Measurements from ENCODE around the gene NR6A1. TPM values are rescaled to one million over a fixed set of nuclear protein-coding genes. Genes with fewer than 3 reads are reported as not detected.

The NR6A1 gene
- polyA plus RNA-seq, 2 of the 4 experiments (the other 2 are of a cell fraction), result 1.7 to 3.3 TPM

GRCh38 chr9:124497441-124497840 lies 273.7 kb downstream of the NR6A1 start:
- no peak for ATAC-seq
- CTCF ChIA-PET, result interaction anchor here (0.6 to 1.8 kb wide), 5 partner anchors 9 to 118 kb away, joined by 3 to 7 read pairs (median 4); no protein-coding TSS in a partner anchor
- Histone ChIP-seq H3K27ac (no peak overlapping the region), H3K4me2 (no peak overlapping the region), H3K4me1 (no peaks in the 10 kb centered on the region), H3K4me3 (no peak overlapping the region), H3K9me3 (no peaks in the 10 kb centered on the region)
- POLR2A ChIA-PET, result no interaction called here
- no peak for DNase-seq (ENCODE audit: low read depth in 1 of 2, low spot score in 1 of 2)
- no peak for FAIRE-seq
- TF ChIP-seq POLR2A (IDR thresholded peaks at IDR 0.05; ENCODE audit: low read length) (no peak), PBX3 (IDR thresholded peaks at IDR 0.05) (no peak), MAFK (IDR thresholded peaks at IDR 0.05; ENCODE audit: partially characterized antibody) (no peak), FOSL2 (IDR thresholded peaks at IDR 0.05) (no peak), FOSL2 (CRISPR knock-in tag; IDR thresholded peaks at IDR 0.05) (no peak), ZSCAN20 (CRISPR knock-in tag; IDR thresholded peaks at IDR 0.05) (no peak)
- 72% methylated on average over 8 of the region's 8 CpGs for WGBS (ENCODE audit: missing lambda C conversion rate)

- Histone ChIP-seq H3K9me3 (no peaks in the 10 kb centered on the region), H3K4me2 (no peak overlapping the region), H3K27ac (no peak overlapping the region), H3K4me1 (no peaks in the 10 kb centered on the region), H3K4me3 (no peak overlapping the region)
- WGBS (ENCODE audit: missing lambda C conversion rate), result 74% methylated on average over 13 of the region's 15 CpGs
- TF ChIP-seq HEYL (CRISPR knock-in tag; IDR thresholded peaks at IDR 0.05), result no peak
- no peak for TF ChIP-seq GATA3 (IDR thresholded peaks at IDR 0.05; ENCODE audit: borderline replicate concordance)
- ChIA-PET POLR2A (no interaction called here), CTCF (interaction anchor here (0.8 to 1.8 kb wide), 3 partner anchors 16 to 77 kb away, joined by 3 to 7 read pairs (median 3); no protein-coding TSS in a partner anchor)
- ATAC-seq (no peak), FAIRE-seq (no peak), DNase-seq (ENCODE audit: low read depth in 1 of 2, low spot score in 1 of 2) (no peak)
Observed at GRCh38 chr9:124496463-124496862, 274.6 kb downstream of the NR6A1 start.

GRCh38 chr9:124496075-124496449 lies 275.0 kb downstream of the NR6A1 start:
- Histone ChIP-seq H3K4me1 (no peaks in the 10 kb centered on the region), H3K4me3 (no peak overlapping the region), H3K4me2 (no peak overlapping the region), H3K9me3 (no peaks in the 10 kb centered on the region), H3K27ac (no peak overlapping the region)
- WGBS (ENCODE audit: missing lambda C conversion rate), result 86% methylated on average over 3 of the region's 3 CpGs
- CTCF ChIA-PET, result interaction anchor here (0.8 to 1.8 kb wide), 2 partner anchors 20 to 77 kb away, joined by 3 to 7 read pairs; no protein-coding TSS in a partner anchor
- ATAC-seq (no peak), DNase-seq (ENCODE audit: low read depth in 1 of 2, low spot score in 1 of 2) (no peak), FAIRE-seq (no peak)
- TF ChIP-seq JUN (IDR thresholded peaks at IDR 0.05) (no peak), MYC (IDR thresholded peaks at IDR 0.05; ENCODE audit: borderline replicate concordance, low read length) (no peak), EP300 (IDR thresholded peaks at IDR 0.05) (no peak), ZNF302 (CRISPR knock-in tag; IDR thresholded peaks at IDR 0.05) (no peak), HOXB5 (CRISPR knock-in tag; IDR thresholded peaks at IDR 0.05) (no peak), HMGXB4 (CRISPR knock-in tag; IDR thresholded peaks at IDR 0.05; ENCODE audit: borderline replicate concordance) (no peak), BCL3 (IDR thresholded peaks at IDR 0.05) (no peak), PHF8 (IDR thresholded peaks at IDR 0.05; ENCODE audit: borderline replicate concordance, low read depth) (no peak), POLR2A (IDR thresholded peaks at IDR 0.05; ENCODE audit: low read length) (no peak)
- POLR2A ChIA-PET, result no interaction called here

All from A549 (cell line).